NT2/D1 (cell line): ENCODE measurements around the gene KCNJ10.

Experiments
- SUZ12 ChIP-seq: IDR thresholded peaks from 2 replicates; pipeline ENCODE4 v1.6.1; 2011; ENCODE audit not compliant: insufficient read length, insufficient read depth; ENCODE audit errors: extremely low read depth
- YY1 ChIP-seq: IDR thresholded peaks from 2 replicates; pipeline ENCODE4 v1.6.1; 2011; ENCODE audit not compliant: insufficient read length, insufficient read depth

GRCh38 chr1:159958719-159959380 is 111.1 kb downstream of the KCNJ10 start:
- TF ChIP-seq YY1 (no peak), SUZ12 (no peak)
